ENCODE results near the gene FIBCD1.

FIBCD1 gene

GRCh38 chr9:130862747-130863146 is 76.3 kb downstream of the FIBCD1 start:
- no peak for DNase-seq (ENCODE audit: low read depth in 3 of 3, low spot score in 1 of 3)

DNA sequence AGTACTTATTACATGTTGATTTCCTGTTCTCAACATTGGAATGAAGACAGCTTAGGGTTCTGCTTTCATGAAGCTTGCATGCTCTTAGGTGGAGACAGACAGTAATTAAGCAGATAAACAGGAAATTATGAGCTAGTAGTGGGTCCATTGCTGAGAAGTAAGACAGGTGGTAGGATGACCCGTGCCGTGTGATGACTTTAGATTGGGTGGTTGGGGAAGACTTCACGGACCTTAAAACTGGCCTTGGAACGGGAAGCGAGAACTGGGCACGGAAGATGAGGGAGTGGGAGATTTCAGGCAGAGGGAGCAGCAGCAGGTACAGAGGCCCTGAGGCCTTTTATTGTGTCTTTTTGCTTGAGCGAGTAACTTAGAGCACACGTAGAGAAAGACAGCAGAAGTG is 76.8 kb downstream of the FIBCD1 start:
- no peak for DNase-seq (ENCODE audit: low read depth in 3 of 3, low spot score in 1 of 3)

DNA sequence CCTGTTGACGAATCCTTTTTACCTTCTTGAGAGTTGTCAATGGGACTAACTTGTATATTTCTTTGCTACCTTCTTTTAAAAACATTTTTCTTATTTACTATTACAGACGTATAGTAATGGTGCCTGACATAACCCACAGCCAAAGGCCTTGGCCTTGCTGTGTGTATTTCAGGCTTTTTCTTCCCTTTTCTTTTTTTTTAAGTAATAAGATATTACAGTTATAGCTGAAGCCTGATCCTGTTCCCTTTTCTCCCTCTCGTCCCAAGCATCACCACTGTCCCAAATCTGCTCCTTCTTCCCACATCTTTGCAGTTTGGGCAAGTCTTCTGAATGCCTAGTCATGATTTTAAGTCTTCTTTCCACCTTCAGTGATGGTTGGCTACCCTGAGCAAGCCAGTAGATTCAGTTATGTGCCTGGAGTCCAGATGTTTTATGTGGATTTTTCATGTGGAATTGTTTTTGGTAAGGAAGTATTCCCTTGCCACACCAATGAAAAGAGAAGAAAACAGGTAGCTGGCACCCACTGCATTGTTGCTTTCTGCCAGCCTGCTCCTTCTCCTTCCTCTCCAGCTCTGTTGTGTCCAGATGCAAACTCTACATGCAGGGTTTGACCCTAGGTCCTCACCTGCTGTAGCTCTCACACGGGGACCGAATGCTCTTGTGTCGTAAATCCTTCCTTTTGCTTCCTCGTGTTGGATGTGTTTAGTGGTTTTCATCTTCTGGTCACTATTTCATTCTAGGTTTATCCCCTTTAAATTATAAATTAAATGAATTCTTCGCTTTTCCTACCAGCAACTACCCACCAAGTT is 77.5 kb downstream of the FIBCD1 start:
- no peak for DNase-seq (ENCODE audit: low read depth in 3 of 3, low spot score in 1 of 3)

DNA sequence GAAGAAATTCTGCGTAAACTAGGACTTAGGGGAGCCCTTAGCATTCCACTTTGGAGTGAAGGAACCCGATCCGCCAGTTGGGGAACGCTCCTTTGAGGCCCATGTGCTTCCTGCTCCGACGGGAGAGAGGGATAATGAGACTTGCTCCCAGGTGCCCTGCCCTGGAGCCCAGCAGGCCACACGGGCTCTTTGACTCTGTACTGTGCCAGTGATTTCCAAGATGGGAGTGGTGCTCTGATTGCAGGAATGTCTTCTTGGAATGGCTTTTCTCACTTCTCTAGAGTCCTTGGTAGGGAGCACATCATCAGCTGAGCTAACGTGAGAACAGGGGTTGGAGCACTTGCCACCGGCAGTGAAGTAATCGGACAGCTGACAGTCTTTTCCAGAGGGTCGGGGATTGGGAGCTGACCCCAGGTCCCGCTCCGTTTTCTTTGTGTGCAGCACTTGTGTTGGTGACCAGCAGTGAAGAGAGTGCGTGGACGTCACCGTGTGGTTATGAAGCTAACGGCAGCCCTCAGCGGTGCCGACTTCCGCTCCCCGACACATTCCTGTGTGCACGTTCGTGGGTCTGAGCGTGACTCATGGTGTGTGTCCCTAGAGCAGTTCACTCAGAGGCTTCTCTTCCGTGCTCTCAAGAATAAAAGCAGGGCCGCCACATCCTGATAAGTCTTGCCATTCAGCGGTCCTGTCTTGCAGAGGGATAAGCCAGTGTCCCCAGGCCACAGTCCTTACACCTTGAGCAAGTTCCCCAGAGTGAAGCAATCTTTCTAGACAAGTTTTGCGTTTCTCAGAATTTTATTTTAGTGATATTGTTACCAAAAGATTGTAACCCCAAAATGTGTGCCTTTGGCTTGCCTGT is 78.4 kb downstream of the FIBCD1 start:
- DNase-seq (ENCODE audit: low read depth in 3 of 3, low spot score in 1 of 3): no peak

- DNase-seq (ENCODE audit: low read depth in 3 of 3, low spot score in 1 of 3): no peak
Measured at GRCh38 chr9:130858739-130859705, 80.0 kb downstream of the FIBCD1 start.

- DNase-seq (ENCODE audit: low read depth in 3 of 3, low spot score in 1 of 3): no peak
Measured at GRCh38 chr9:130857864-130858738, 80.9 kb downstream of the FIBCD1 start.

- DNase-seq (ENCODE audit: low read depth in 3 of 3, low spot score in 1 of 3): no peak
Measured at GRCh38 chr9:130856474-130856873, 82.6 kb downstream of the FIBCD1 start.

GRCh38 chr9:130854835-130855234 is 84.2 kb downstream of the FIBCD1 start:
- DNase-seq (ENCODE audit: low read depth in 3 of 3, low spot score in 1 of 3): no peak

DNA sequence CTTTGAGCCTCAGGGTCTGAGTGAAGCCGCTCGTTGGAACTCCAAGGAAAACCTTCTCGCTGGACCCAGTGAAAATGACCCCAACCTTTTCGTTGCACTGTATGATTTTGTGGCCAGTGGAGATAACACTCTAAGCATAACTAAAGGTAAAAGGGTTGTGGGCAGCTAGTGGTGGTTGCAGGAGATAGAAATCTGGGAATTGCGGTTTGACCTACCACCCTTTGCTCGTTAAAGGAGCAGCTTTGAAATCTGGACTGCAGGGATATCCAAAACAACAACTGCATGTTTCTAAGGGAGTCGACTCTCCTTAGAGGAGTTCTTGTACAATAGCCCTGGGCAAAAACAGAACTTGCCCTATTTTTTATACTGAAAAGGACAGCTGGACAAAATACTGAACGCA is 85.0 kb downstream of the FIBCD1 start:
- DNase-seq (ENCODE audit: low read depth in 3 of 3, low spot score in 1 of 3): no peak

- no peak for DNase-seq (ENCODE audit: low read depth in 3 of 3, low spot score in 1 of 3)
Measured at GRCh38 chr9:130852801-130853200, 86.2 kb downstream of the FIBCD1 start.
